OCI-LY7 (cell line): Measurements from ENCODE around the gene IFNA10.

Experiments
- CTCF ChIP-seq: fragments of 200-600 bp; sonication (generic); conservative IDR thresholded peaks from 2 replicates; pipeline ENCODE4 v1.5.1; 2014; ENCODE audit warnings: mild to moderate bottlenecking, antibody characterized with exemption, low read length, moderate library complexity, mixed read lengths
- EZH2phosphoT487 ChIP-seq: fragments of 200-600 bp; sonication (generic); IDR thresholded peaks from 2 replicates; pipeline ENCODE4 v1.6.1; 2018; ENCODE audit warnings: low read depth, borderline replicate concordance, mild to moderate bottlenecking, mixed run types, antibody characterized with exemption, low read length, moderate library complexity, mixed read lengths

- TF ChIP-seq CTCF (peak; percentile 78), EZH2phosphoT487 (no peak)
Measured at GRCh38 chr9:21252721-21253547, 46.0 kb upstream of the IFNA10 start.
